GM21381 (cell line): ENCODE data around the gene MLX.
"Not testable (repeated sequence)": the region's sequence is repeated elsewhere in the genome, so short reads cannot be mapped to it uniquely, and the experiment has no call there.

ENCODE experiments used
- ATAC-seq: cut with Tn5 transposase; IDR thresholded peaks from one replicate; pipeline ENCODE4 v1.9.1; 2021; ENCODE audit warnings: mild to moderate bottlenecking, moderate library complexity; ENCODE audit not compliant: unreplicated experiment

Gene MLX

DNA sequence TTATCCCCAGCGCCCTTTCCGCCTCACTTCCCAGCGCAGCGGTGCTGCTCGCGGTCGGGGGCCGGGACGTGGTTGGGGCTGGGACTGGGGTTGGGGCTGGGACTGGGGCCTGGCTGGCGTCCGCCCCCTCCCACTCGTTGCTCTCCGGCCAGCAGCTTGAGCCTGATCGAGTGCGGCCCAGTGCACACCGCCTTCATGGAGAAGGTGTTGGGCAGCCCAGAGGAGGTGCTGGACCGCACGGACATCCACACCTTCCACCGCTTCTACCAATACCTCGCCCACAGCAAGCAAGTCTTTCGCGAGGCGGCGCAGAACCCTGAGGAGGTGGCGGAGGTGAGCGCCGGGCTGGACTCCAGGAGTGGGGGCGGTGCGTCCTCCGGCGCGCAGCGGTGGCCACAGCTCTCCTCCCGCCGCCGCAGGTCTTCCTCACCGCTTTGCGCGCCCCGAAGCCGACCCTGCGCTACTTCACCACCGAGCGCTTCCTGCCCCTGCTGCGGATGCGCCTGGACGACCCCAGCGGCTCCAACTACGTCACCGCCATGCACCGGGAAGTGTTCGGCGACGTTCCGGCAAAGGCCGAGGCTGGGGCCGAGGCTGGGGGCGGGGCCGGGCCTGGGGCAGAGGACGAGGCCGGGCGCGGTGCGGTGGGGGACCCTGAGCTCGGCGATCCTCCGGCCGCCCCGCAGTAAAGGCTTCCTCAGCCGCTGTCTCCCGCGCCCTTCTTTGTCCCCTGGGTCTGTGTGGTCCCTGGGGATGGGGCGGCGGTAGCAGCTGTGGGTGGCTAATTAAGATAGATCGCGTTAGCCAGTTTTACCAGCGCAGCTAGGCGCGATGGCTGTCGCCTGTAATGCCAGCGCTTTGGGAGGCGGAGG is 12.4 kb upstream of the MLX start:
- ATAC-seq, result peak; percentile 73

DNA sequence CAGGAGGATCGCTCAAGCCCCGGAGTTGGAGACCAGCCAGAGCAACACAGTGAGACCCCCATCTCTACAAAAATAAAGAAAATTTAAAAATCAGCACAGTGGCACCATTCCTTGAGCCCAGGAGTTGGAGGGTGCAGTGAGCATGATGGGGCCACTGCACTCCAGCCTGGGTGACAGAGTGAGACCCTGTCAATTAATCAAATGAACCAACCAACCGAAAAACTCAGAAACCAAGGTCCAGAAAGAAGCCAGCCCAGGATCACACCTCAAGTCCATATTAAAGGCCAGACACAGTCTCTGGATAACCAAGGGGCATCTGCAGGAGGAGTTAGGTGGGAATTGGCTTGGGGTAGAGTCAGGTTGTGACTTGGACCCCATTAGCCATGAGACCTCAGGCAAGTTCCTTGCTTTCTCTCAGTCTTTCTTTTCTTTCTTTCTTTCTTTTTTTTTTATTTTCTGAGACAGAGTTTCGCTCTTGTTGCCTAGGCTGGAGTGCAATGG is 11.7 kb upstream of the MLX start:
- ATAC-seq, result no peak

DNA sequence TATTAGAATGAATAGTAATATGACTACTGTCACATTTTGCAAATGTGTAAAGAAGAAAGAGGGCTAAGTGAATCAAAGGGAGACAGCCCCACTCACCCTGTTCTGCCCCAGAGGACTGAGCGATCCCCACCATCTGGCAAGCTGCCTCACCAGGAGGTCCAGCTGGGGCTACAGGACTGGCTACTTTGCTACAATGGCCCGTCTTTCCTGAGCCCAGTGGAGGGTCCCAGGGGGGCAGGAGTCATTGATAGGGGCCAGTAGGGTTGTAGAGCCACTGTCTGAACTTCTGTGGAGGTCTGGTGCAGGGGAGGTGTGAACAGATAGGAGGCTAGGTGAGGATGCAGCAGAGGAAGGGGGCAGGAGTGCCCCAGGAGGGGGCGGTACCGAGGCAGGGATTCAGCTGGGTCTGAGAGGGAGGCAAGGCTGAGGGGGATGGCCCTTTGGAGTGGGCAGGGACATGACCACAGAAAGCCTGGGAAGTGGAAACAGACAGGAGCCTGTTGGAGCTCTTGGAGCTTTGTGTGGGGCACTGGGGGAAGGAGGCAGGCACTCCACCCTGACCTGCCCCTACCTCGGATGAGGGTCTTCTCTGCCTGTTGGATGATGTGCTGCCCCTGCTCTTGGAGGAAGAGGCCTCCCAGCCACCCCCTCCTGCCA is 10.8 kb upstream of the MLX start:
- not testable (repeated sequence) for ATAC-seq

DNA sequence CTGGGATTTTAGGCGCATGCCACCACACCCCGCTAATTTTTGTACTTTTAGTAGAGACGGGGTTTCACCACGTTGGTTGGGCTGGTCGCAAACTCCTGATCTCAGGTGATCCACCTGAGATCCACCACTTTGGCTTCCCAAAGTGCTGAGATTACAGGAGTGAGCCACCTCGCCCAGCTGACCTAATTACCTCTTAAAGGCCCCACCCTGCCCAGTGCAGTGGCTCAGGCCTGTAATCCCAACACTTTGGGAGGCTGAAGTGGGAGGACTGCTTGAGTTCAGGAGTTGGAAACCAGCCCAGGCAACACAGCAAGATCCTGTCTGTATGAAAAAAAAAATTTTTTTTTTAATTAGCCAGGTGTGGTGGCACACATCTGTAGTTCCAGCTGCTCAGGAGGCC is 7.8 kb upstream of the MLX start:
- ATAC-seq, result no peak

DNA sequence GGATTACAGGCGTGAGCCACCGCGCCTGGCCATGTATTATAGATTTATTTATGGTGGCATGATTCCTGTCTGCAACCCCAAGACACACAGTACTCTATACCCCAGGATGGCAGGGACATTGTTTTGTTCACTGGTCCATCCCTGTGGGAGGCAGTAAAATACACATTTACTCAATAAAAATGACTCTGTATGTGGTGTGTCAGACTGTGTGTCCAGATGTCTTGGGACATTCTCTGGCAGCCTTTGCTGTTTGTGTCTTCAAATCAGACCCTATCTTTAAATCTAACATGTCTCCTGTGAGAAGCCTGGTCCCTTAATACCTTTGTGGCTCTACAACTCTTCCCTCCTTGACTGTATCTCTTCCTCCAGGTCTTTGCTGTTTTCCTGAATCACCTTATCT is 6.7 kb upstream of the MLX start:
- no peak for ATAC-seq

DNA sequence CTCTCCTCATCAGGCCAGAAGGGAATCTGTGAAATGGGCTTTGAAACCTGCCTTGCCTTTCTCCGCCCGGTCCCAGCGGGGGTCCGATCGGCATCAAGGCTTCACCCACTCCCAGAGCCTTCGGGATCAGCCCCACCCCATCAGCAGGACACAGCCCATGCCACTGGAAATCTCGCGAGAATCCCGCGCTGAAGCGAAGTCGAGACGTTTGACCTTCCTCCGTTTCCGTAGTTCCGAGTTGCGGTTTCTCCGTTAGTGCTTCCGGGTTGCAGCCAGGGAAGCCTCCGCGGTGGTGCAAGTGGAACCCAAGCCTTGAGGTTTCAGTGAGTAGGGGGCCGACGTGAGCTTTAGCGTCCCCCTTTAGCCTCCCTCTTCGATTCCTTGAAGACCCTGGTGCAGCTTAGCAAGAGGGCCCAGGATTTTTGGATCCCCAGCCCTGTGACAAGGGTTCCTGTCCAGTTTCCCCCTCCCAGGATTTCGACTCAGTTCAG is 5.0 kb upstream of the MLX start, which contains the start of gene COASY:
Gene COASY (plus strand): TSS at position 252 of the 491 bp plus-strand sequence. CDS start 475 bp downstream, outside the sequence.
- ATAC-seq, result no peak

DNA sequence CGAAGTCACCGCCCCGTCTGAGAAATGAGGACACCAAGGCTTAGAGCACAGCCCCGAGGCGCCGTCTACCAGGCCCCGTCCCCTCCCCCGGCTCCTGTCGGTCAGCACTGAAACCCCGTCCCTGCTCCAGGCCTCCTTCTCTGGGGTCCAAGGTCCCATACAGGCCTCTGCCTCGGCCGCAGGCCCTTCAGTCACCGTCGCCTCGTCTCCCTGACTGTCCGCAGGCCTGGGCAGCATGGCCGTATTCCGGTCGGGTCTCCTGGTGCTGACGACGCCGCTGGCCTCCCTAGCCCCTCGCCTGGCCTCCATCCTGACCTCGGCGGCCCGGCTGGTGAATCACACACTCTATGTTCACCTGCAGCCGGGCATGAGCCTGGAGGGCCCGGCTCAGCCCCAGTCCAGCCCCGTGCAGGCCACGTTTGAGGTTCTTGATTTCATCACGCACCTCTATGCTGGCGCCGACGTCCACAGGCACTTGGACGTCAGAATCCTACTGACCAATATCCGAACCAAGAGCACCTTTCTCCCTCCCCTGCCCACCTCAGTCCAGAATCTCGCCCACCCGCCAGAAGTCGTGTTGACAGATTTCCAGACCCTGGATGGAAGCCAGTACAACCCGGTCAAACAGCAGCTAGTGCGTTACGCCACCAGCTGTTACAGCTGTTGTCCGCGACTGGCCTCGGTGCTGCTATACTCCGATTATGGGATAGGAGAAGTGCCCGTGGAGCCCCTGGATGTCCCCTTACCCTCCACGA is 4.3 kb upstream of the MLX start:
- no peak for ATAC-seq

DNA sequence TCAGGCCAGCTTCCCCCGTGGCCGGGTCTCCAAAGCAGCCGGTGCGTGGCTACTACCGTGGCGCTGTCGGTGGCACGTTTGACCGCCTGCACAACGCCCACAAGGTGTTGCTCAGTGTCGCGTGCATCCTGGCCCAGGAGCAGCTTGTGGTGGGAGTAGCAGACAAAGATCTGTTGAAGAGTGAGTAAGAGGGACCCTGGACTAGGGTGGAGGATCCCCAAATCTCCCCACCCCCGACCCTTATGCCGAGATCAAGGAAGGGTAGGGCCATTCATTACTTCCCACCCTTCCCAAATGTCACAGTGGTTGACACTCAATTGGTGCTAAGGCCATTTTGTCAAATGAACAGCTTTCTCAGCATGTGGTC is 3.8 kb upstream of the MLX start:
- no peak for ATAC-seq

DNA sequence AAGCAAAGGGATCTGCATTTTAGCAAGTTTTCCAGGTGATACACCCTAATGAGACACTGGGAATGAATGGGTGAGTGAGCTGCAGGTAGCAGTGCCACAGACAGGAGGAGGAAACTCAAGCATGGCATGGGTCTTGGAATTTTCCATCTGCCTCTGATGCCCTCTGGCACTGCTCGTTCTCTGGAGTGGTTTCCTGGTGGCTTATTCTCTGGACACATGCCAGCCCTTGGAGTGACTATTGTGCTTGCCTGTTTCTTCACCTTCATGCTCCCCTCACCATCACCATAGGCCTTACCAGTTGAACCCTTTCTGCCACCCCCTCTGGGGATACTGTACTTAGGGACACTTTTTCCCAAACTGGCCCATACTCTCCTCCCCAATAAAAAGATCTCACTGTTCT is 3.4 kb upstream of the MLX start:
- ATAC-seq, result no peak

DNA sequence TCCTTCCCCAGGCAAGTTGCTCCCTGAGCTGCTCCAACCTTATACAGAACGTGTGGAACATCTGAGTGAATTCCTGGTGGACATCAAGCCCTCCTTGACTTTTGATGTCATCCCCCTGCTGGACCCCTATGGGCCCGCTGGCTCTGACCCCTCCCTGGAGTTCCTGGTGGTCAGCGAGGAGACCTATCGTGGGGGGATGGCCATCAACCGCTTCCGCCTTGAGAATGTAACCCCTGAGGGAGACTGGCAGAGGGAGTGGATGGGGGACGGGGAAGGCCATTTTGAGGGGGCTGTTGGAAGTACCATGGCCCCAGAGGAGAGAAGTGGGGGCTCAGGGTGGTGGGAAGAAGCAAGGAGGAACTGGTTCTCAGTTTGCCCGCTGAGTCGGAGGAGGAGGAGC is 3.0 kb upstream of the MLX start:
- no peak for ATAC-seq

DNA sequence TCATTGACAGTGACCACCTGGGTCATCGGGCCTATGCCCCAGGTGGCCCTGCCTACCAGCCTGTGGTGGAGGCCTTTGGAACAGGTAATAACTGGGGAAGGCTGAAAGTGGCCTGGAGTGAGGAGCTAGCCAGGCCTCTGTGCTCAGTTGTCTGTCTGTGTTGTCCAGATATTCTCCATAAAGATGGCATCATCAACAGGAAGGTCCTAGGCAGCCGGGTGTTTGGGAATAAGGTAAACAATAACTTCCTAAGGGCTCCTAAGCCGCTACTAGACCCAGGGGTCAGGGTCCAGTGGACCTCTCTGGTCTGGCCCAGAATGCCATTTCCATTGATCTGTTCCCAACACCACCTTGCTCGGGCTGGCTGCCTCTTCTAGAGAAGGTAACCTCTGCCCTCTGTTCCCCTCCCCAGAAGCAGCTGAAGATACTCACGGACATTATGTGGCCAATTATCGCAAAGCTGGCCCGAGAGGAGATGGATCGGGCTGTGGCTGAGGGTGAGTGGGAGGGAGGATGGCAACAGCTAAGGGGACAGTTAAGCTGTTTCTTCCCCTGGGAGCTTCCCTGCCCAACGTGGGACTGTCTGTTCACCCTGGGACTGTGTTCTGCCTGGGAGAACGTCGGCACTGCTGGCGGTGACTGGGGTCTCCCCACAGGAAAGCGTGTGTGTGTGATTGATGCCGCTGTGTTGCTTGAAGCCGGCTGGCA is 1.9 kb upstream of the MLX start:
- no peak for ATAC-seq

DNA sequence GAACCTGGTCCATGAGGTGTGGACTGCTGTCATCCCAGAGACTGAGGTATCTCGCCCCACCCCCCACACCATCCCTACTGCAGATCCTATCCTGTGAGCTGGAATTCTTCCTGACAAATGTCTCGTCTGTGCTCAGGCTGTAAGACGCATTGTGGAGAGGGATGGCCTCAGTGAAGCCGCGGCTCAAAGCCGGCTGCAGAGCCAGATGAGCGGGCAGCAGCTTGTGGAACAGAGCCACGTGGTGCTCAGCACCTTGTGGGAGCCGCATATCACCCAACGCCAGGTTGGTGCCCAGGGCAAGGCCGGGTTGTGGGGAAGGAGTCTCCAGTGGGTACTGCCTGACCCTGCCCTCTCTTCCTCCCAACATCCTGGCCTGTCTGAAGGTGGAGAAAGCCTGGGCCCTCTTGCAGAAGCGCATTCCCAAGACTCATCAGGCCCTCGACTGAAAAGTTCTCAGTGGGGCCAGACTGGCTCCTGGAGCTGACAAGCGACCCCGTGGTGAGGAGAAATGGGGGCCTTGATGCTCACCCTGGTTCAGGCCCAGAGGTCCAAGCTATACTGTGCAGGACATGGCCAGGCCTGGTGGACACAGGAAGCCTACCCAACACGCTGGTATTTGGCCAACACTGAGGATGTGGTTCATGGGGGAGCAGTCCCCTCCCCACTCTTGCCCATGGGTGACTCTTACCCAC is 1.2 kb upstream of the MLX start:
- no peak for ATAC-seq

DNA sequence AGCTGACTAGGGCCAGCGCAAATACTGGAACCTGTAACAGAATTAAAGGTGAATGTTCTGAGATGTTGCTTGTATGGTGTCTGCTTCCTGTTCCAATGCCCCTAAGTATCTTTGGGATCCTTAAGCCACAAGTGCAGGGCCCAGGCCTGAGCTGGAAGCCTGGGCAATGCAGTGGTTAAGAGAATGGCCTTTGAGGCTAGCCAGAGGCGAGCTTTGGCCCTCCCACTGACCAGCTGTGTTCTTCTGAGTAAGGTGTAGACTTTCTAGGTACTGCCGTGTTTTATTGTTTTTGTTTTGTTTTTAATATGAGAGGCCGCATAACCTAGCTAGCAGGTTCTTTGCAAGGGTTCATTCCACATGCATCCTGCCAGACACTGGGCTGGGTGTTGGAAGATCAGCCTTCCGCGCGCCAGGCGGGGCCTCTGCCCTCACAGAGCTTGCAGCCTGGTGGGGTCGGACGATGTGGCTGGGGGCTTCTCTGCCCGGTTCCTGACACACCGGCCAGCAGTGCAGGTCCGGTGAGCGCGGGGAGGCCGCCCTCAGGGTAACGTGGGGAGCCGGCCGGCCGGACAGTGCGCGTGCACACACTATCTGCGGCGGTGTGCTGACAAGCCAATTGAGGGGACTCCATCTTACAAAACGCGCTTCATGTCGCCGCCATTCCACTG is 551 bp upstream of the MLX start:
- ATAC-seq, result peak; percentile 4

DNA sequence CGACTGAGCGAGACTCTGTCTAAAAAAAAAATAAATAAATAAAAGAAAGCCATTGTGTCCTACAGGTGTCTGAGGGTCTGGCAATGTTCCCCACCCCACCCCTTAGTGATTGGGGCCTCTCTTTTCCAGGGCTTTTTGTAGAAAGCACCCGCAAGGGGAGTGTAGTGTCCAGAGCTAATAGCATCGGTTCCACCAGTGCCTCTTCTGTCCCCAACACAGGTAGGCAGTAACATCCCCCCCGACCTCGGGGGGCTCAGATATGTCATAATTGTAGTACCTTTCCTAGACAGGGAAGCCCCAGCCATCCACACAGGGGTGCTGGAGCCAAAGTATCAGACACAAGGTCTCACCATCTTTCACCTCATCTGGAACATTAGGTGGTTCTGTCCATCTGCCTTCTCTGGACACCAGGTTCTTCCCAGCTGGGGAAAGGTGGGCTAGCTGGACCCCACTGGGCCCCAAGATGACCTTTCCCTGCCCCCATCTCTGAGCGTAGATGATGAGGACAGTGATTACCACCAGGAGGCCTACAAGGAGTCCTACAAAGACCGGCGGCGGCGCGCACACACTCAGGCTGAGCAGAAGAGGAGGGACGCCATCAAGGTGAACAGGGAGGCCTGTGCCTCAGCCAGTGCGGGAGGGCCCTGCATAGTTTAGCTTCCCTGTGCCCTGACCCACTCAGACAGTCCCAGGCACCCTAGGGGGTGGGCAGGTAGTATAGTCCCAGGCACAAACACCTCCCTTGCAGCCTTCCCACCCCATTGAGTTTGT is 1.6 kb downstream of the MLX start:
- ATAC-seq, result no peak

DNA sequence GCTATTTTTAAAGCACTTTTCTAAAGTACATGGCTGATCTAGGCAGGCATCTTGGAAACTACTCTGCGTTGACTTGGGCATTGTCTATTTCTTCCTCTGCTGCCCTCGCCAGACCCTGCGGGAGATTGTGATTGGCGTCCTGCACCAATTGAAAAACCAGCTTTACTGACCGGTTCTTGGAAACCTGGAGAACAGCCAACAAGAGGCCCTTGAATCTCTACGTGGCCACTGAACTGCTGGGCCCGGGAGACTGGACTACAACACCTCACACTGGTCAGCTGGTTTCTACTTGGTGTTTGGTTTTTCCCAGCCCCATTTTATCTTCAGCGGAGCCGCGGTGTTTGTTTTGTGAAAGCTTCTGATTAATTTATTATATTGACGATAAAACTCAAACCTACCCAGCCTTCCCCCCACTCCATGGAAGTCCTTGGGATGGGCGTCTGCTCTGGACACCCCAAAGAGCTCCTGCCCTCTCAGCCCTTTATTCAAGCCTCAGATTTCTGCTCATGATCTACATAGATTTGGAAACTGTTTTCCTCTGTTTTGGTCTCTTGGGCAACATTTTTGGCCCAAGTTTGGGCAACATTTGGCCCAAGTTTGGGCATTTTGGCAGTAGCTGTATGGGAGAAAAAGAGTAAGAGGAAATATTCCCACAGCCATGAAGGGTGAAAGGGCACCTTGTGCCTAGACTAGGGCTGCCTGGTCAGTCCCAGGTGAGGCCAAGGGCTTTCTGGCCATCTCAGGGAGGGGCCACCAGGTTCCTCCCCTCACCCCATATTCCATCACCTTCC is 4.7 kb downstream of the MLX start:
- ATAC-seq, result no peak

DNA sequence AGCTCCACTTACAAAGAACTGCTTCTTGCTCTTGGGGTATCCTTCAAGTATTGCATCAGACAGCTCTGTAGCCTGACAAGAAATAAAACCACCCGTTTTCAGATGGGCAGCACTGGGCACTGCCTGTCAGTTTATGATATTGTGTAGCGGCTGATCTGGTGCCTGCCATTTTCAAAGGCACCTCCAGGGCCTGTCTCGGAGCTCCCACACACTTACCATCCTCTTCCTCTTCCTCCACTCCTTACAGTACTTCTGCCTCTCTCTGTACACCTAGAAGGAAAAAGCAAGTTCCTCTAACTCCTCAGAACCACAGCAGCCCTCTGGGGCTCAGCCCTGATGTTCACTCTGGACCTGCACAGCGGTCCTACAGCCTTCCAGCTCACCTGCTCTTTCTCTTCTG is 6.2 kb downstream of the MLX start:
- no peak for ATAC-seq

DNA sequence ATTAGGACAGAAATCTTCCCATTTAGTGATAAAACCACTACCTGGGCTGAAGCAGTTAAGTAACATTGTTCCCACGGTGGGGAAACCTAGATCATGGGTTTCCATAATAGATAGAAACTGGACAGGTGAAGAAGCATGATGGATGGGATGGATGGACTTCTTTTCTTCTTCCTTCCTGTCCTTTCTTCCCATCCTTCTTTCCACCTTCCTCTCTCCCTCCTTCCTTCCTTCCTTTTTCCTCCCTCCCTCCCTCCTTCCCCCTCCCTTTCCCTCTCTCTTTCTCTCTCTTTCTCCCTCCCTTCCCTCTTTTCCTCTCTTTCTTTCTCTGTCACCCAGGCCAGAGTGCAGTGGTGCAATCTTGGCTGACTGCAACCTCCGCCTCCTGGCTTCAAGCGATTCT is 7.6 kb downstream of the MLX start:
- no peak for ATAC-seq

DNA sequence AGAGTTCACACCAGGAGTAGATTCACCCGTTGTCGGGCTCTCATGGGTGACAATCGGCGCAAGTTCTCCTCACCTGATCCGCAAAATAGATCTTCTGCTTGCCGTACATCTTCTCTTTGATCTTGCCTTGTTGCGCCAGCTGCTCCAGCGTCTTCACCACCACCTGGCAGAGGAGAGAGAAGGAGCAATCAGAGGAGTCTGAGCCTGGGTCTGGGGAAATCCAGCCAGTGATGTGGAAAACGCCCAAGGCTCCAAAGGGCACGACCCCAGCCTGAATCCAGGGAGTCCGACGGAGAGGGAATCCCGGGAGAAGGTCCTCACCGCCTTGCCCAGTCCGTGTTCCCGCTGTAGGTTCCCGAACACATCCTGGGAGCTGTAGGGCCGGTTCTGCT is 10.2 kb downstream of the MLX start:
- ATAC-seq, result no peak
